Measurements from ENCODE around the gene TGM5.

TGM5 gene

GRCh38 chr15:43286074-43286473 is 19.3 kb upstream of the TGM5 start:
- H3K9ac ChIP-seq (ENCODE audit: low read depth, low read length), result no peak overlapping the region

GRCh38 chr15:43285609-43286037 is 18.9 kb upstream of the TGM5 start:
- no peaks in the 10 kb centered on the region for H3K4me1 ChIP-seq (ENCODE audit: insufficient read depth, low read length)
- no peak overlapping the region for H3K4me3 ChIP-seq (ENCODE audit: low read length)
- no peaks in the 10 kb centered on the region for H3K36me3 ChIP-seq (ENCODE audit: insufficient read depth, low read depth, low read length)
- peaks cover 13% of the 10 kb centered on the region for H3K27me3 ChIP-seq (ENCODE audit: insufficient read depth, low read length)
- H3K9ac ChIP-seq (ENCODE audit: low read depth, low read length), result no peak overlapping the region
- no peaks in the 10 kb centered on the region for H3K9me3 ChIP-seq (ENCODE audit: insufficient read depth, low read depth, low read length)
- H3K27ac ChIP-seq (ENCODE audit: low read length), result no peak overlapping the region

More at GRCh38 chr15:43286074-43286473, 19.3 kb upstream of the TGM5 start:
- Histone ChIP-seq H3K27ac (ENCODE audit: low read length) (no peak overlapping the region), H3K36me3 (ENCODE audit: insufficient read depth, low read depth, low read length) (no peaks in the 10 kb centered on the region), H3K27me3 (ENCODE audit: insufficient read depth, low read length) (peaks cover 13% of the 10 kb centered on the region), H3K4me1 (ENCODE audit: insufficient read depth, low read length) (no peaks in the 10 kb centered on the region), H3K9me3 (ENCODE audit: insufficient read depth, low read depth, low read length) (no peaks in the 10 kb centered on the region), H3K4me3 (ENCODE audit: low read length) (no peak overlapping the region)

- H3K36me3 ChIP-seq (ENCODE audit: insufficient read depth, low read depth, low read length), result no peaks in the 10 kb centered on the region
- H3K4me3 ChIP-seq (ENCODE audit: low read length), result no peak overlapping the region
- no peaks in the 10 kb centered on the region for H3K4me1 ChIP-seq (ENCODE audit: insufficient read depth, low read length)
- H3K9ac ChIP-seq (ENCODE audit: low read depth, low read length), result no peak overlapping the region
- H3K27ac ChIP-seq (ENCODE audit: low read length), result no peak overlapping the region
- peaks cover 13% of the 10 kb centered on the region for H3K27me3 ChIP-seq (ENCODE audit: insufficient read depth, low read length)
- H3K9me3 ChIP-seq (ENCODE audit: insufficient read depth, low read depth, low read length), result no peaks in the 10 kb centered on the region
Observed at GRCh38 chr15:43283526-43283925, 16.8 kb upstream of the TGM5 start.

DNA sequence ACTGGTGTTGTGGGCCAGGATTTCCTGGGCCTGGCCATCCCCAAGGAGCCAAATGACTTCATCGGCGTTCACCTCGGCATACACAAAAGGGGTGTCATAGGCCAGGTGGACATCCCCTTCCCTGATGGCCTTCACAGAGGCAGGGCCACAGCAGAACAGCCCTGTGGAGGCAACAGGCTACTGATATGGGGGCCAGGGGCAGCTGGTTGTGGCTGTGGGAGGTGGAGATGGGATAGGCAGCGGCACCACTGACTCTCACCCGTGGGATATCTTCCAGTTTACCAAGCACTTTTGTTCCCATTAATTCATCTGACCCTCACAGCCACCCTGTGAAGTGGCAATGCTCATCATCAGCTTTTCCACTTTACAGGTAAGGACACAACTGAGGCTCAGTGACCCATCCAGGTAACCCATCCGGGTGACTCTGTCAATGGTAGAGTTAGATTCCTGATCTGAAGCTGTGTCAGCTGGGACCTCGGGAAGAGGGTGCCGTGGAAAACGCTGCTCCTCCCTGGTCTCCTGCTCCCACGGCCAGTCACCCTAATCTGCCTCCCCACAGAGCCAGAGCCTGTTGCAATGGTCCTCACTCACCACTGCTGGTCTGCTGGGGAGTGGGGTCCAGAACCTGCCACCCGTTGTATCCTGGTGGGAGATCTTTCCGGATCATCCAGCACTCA is 15.3 kb upstream of the TGM5 start:
- Histone ChIP-seq H3K27me3 (ENCODE audit: insufficient read depth, low read length) (peaks cover 5% of the 10 kb centered on the region; the same call in 1 of the 2 replicates), H3K36me3 (ENCODE audit: insufficient read depth, low read depth, low read length) (no peaks in the 10 kb centered on the region), H3K27ac (ENCODE audit: low read length) (no peak overlapping the region), H3K9ac (ENCODE audit: low read depth, low read length) (no peak overlapping the region), H3K4me1 (ENCODE audit: insufficient read depth, low read length) (no peaks in the 10 kb centered on the region), H3K4me3 (ENCODE audit: low read length) (no peak overlapping the region), H3K9me3 (ENCODE audit: insufficient read depth, low read depth, low read length) (no peaks in the 10 kb centered on the region)

- H3K36me3 ChIP-seq (ENCODE audit: insufficient read depth, low read depth, low read length), result no peaks in the 10 kb centered on the region
- H3K9me3 ChIP-seq (ENCODE audit: insufficient read depth, low read depth, low read length), result no peaks in the 10 kb centered on the region
- H3K27me3 ChIP-seq (ENCODE audit: insufficient read depth, low read length), result no peaks in the 10 kb centered on the region; the same call in 1 of the 2 replicates
- no peak overlapping the region for H3K4me3 ChIP-seq (ENCODE audit: low read length)
- no peaks in the 10 kb centered on the region for H3K4me1 ChIP-seq (ENCODE audit: insufficient read depth, low read length)
- H3K27ac ChIP-seq (ENCODE audit: low read length), result no peak overlapping the region
- no peak overlapping the region for H3K9ac ChIP-seq (ENCODE audit: low read depth, low read length)
Observed at GRCh38 chr15:43280996-43281395, 14.3 kb upstream of the TGM5 start.

DNA sequence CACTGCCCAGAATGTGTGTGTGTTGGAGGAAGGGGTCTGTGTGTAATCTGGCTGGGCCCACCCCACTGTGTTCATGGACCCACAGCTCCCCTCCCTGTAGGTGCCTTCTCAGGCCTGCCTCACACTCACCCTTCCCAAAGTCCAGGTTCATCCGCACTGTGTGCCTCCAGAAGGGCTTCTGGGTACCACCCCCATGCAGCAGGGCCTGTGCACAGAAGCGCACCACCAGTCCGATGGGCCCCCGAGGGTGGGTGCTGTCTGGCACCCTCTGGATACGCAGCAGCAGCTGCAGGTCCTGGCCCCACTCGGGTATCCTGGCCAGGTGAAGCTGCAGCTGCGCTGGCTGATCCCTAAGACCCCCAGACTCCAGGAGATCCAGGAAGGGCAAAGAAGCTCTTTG is 12.8 kb upstream of the TGM5 start:
- no peaks in the 10 kb centered on the region for H3K36me3 ChIP-seq (ENCODE audit: insufficient read depth, low read depth, low read length)
- H3K27me3 ChIP-seq (ENCODE audit: insufficient read depth, low read length), result no peaks in the 10 kb centered on the region; the same call in 1 of the 2 replicates
- H3K9ac ChIP-seq (ENCODE audit: low read depth, low read length), result no peak overlapping the region
- H3K9me3 ChIP-seq (ENCODE audit: insufficient read depth, low read depth, low read length), result no peaks in the 10 kb centered on the region
- no peak overlapping the region for H3K4me3 ChIP-seq (ENCODE audit: low read length)
- H3K27ac ChIP-seq (ENCODE audit: low read length), result no peak overlapping the region
- no peaks in the 10 kb centered on the region for H3K4me1 ChIP-seq (ENCODE audit: insufficient read depth, low read length)

DNA sequence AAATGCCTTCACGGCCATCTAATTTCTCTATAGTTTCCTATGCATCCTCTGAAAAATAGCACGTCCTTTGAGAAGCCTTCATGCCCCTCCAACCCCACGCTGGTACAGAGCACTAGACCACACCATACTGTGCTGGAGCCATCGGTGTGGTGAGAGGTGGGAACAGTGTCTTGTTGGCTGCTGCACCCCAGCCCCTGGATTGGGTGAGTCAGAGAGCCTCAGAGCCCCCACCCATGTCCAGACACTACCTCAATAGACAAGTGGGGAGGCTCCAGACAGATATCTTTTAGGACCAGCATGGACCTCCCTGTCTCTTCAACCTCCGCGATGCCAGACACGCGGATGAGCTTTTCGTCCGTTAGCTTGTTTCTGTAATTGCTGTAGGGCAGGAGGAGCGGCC is 12.1 kb upstream of the TGM5 start:
- no peaks in the 10 kb centered on the region for H3K9me3 ChIP-seq (ENCODE audit: insufficient read depth, low read depth, low read length)
- no peak overlapping the region for H3K9ac ChIP-seq (ENCODE audit: low read depth, low read length)
- no peak overlapping the region for H3K4me3 ChIP-seq (ENCODE audit: low read length)
- H3K27me3 ChIP-seq (ENCODE audit: insufficient read depth, low read length), result no peaks in the 10 kb centered on the region; the same call in 1 of the 2 replicates
- no peaks in the 10 kb centered on the region for H3K4me1 ChIP-seq (ENCODE audit: insufficient read depth, low read length)
- H3K27ac ChIP-seq (ENCODE audit: low read length), result no peak overlapping the region
- no peaks in the 10 kb centered on the region for H3K36me3 ChIP-seq (ENCODE audit: insufficient read depth, low read depth, low read length)

GRCh38 chr15:43277901-43278300 is 11.2 kb upstream of the TGM5 start:
- no peak overlapping the region for H3K27ac ChIP-seq (ENCODE audit: low read length)

DNA sequence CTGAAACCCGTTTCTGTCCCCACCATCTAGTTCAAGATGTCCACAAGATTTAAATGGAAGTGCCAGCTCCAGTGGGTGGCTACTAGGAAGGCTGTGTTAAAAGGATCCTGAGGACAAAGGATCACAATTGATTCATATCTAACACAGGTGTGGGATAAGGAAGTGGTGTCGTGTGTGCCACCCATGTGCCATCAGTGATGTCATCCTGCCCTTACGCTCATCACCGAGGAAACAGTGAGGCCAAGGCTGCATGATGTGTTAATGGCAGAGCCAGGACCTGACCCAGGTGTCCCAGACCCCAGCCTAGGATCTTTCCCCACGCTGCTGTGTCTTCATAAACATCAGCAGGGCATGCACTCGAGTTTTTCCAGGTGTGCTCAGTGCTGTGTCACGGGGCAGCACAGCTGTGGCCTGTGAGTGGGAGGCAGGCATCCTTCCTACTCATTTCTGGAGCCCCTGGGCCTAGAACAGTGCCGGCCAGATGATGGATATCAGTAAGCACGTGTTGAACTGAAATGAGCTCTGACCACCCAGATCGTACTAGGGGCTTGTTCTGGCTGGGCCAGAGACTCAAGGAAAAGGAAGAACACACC is 10.6 kb upstream of the TGM5 start:
- Histone ChIP-seq H3K4me1 (ENCODE audit: insufficient read depth, low read length) (no peaks in the 10 kb centered on the region), H3K36me3 (ENCODE audit: insufficient read depth, low read depth, low read length) (no peaks in the 10 kb centered on the region), H3K27ac (ENCODE audit: low read length) (no peak overlapping the region), H3K9me3 (ENCODE audit: insufficient read depth, low read depth, low read length) (no peaks in the 10 kb centered on the region), H3K4me3 (ENCODE audit: low read length) (no peak overlapping the region), H3K27me3 (ENCODE audit: insufficient read depth, low read length) (no peaks in the 10 kb centered on the region; the same call in 1 of the 2 replicates), H3K9ac (ENCODE audit: low read depth, low read length) (no peak overlapping the region)

More at GRCh38 chr15:43277901-43278300, 11.2 kb upstream of the TGM5 start:
- Histone ChIP-seq H3K9ac (ENCODE audit: low read depth, low read length) (no peak overlapping the region), H3K4me1 (ENCODE audit: insufficient read depth, low read length) (no peaks in the 10 kb centered on the region), H3K4me3 (ENCODE audit: low read length) (no peak overlapping the region), H3K36me3 (ENCODE audit: insufficient read depth, low read depth, low read length) (no peaks in the 10 kb centered on the region), H3K9me3 (ENCODE audit: insufficient read depth, low read depth, low read length) (no peaks in the 10 kb centered on the region), H3K27me3 (ENCODE audit: insufficient read depth, low read length) (no peaks in the 10 kb centered on the region; the same call in 1 of the 2 replicates)

DNA sequence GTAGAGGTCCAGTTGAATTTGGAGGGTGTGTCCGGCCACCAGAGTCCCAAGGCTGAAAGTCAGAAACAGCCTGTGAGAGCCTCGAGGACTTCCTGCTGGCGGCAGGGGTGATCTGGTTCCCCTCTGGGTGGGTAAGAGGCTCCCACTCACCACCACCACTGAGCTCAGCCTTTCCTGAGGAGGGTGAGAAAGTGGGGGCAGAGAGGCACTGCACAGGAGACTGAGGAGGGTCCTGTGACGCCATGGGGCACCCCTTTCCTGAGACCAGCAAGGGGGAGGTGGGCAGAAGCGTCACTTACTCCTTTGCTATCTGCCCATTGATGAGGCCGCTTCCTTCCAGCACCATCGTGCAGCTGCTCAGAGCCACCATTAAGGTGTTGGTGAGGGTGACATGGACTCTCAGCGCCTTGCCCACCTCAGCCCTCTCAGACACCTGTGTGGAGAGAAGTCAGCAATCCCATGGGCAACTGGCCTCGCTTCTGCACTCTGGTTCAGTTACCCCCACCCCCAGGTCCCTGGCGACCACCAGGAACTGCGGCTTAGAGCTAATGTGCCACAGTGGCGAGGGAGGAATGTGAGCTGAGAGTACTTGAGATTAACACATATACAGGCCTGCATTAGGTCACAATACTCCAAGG is 10.0 kb upstream of the TGM5 start:
- H3K9ac ChIP-seq (ENCODE audit: low read depth, low read length), result no peak overlapping the region
- H3K27me3 ChIP-seq (ENCODE audit: insufficient read depth, low read length), result no peaks in the 10 kb centered on the region; the same call in 1 of the 2 replicates
- H3K27ac ChIP-seq (ENCODE audit: low read length), result no peak overlapping the region

GRCh38 chr15:43275740-43276562 is 9.2 kb upstream of the TGM5 start:
- Histone ChIP-seq H3K27me3 (ENCODE audit: insufficient read depth, low read length) (no peaks in the 10 kb centered on the region; the same call in 1 of the 2 replicates), H3K4me3 (ENCODE audit: low read length) (no peak overlapping the region), H3K36me3 (ENCODE audit: insufficient read depth, low read depth, low read length) (no peaks in the 10 kb centered on the region), H3K27ac (ENCODE audit: low read length) (no peak overlapping the region), H3K9ac (ENCODE audit: low read depth, low read length) (no peak overlapping the region), H3K4me1 (ENCODE audit: insufficient read depth, low read length) (no peaks in the 10 kb centered on the region), H3K9me3 (ENCODE audit: insufficient read depth, low read depth, low read length) (no peaks in the 10 kb centered on the region)

More for the DNA sequence above, 10.0 kb upstream of the TGM5 start:
- H3K4me3 ChIP-seq (ENCODE audit: low read length), result no peak overlapping the region
- no peaks in the 10 kb centered on the region for H3K4me1 ChIP-seq (ENCODE audit: insufficient read depth, low read length)
- H3K9me3 ChIP-seq (ENCODE audit: insufficient read depth, low read depth, low read length), result no peaks in the 10 kb centered on the region
- H3K36me3 ChIP-seq (ENCODE audit: insufficient read depth, low read depth, low read length), result no peaks in the 10 kb centered on the region

Data from iPS-20b (cell line).